CD4-positive, alpha-beta T cell (primary cell): ENCODE measurements around the gene ABR. TPM values are rescaled to one million over a fixed set of nuclear protein-coding genes. Genes with fewer than 3 reads are reported as not detected.

Experiments used
- ATAC-seq: fragments of 200-7000 bp; cut with Tn5 transposase; one replicate; pipeline ENCODE4 v1.10.0; 2022; ENCODE audit warnings: mild to moderate bottlenecking; ENCODE audit not compliant: poor library complexity
- CTCF ChIA-PET: fragments of 350-600 bp; sonication (Branson Sonifier 250); formaldehyde crosslinking; loops from one replicate; lab custom pipeline; 2021; ENCODE audit warnings: antibody characterized with exemption, inconsistent platforms; lab: Charles Lee
- POLR2A ChIA-PET: fragments of 350-600 bp; sonication (Branson Sonifier 250); formaldehyde crosslinking; loops from one replicate; lab custom pipeline; 2021; ENCODE audit warnings: antibody characterized with exemption, inconsistent platforms; lab: Charles Lee
- DNase-seq, 14 experiments: peaks; one replicate each; pipeline ENCODE4 v3.0.0-alpha.2; 2013 to 2020; ENCODE audit warnings: mixed read lengths in 2 of 14
- H3K27ac ChIP-seq, 2 donors: one replicate each; pipeline versions ENCODE4 v1.5.1 to v1.7.0; 2013; ENCODE audit warnings: low read length in 2 of 2, low read depth in 1 of 2, mild to moderate bottlenecking in 1 of 2
- H3K27me3 ChIP-seq, 2 experiments: 1 replicate in 1 of 2; 2 replicates in 1 of 2; pipeline versions ENCODE4 v1.6.1 to v1.7.0; 2013; ENCODE audit warnings: low read length in 2 of 2, control low read depth in 1 of 2, mild to moderate bottlenecking in 1 of 2, moderate library complexity in 1 of 2; ENCODE audit not compliant: insufficient read depth in 2 of 2, control insufficient read depth in 1 of 2
- H3K36me3 ChIP-seq: one replicate; pipeline ENCODE4 v1.6.1; 2013; ENCODE audit warnings: low read length, control low read depth; ENCODE audit not compliant: insufficient read depth
- H3K4me1 ChIP-seq: one replicate; pipeline ENCODE4 v1.6.1; 2013; ENCODE audit warnings: low read length, control low read depth; ENCODE audit not compliant: insufficient read depth
- H3K4me3 ChIP-seq: one replicate; pipeline ENCODE4 v1.5.1; 2013; ENCODE audit warnings: mild to moderate bottlenecking, low read length, moderate library complexity
- H3K9me3 ChIP-seq, 2 experiments: 1 replicate in 1 of 2; 2 replicates in 1 of 2; pipeline versions ENCODE4 v1.6.1 to v1.7.0; 2013; ENCODE audit warnings: low read length in 2 of 2, mild to moderate bottlenecking in 2 of 2, control low read depth in 1 of 2, moderate library complexity in 1 of 2; ENCODE audit not compliant: control insufficient read depth in 1 of 2, insufficient read depth in 1 of 2
- H3K27ac Mint-ChIP-seq: one replicate; pipeline ENCODE4 v1.8.0; 2020; ENCODE audit warnings: mixed read lengths
- H3K27me3 Mint-ChIP-seq: one replicate; pipeline ENCODE4 v1.8.0; 2021; ENCODE audit warnings: mixed read lengths
- H3K36me3 Mint-ChIP-seq: one replicate; pipeline ENCODE4 v1.8.0; 2021; ENCODE audit warnings: low read depth, mixed read lengths
- H3K4me1 Mint-ChIP-seq: one replicate; pipeline ENCODE4 v1.8.0; 2021; ENCODE audit warnings: low read depth, mixed read lengths
- H3K4me3 Mint-ChIP-seq: one replicate; pipeline ENCODE4 v1.8.0; 2020; ENCODE audit warnings: mild to moderate bottlenecking, mixed read lengths
- H3K9me3 Mint-ChIP-seq: one replicate; pipeline ENCODE4 v1.8.0; 2020; ENCODE audit warnings: mixed read lengths
- CTCF ChIP-seq: fragments of 200-600 bp; IDR thresholded peaks from one replicate; pipeline ENCODE4 v1.8.0; 2022; ENCODE audit warnings: antibody characterized with exemption, mild to moderate bottlenecking
- intact Hi-C, 2 experiments: fragments of 100-400 bp; cut with DNase I in 1 of 2; cut with micrococcal nuclease in 1 of 2; formaldehyde crosslinking; loops; one replicate each; pipeline versions ENCODE4 v1.15.1 to v1.9.0; 2023 to 2025; cut with DNase I, micrococcal nuclease
- total RNA-seq, 174 experiments: library from RNA in 2 of 174; stranded (reverse) in 2 of 174; gene quantifications; one replicate each; pipeline ENCODE4 v1.2.3 and lab custom pipeline; 2021 to 2026

Gene ABR
- total RNA-seq, 2 experiments from 2014 or later: 72.4 to 74.8 TPM

GRCh38 chr17:1094591-1094990 lies 85.2 kb downstream of the ABR start:
- Mint-ChIP-seq H3K4me3 (no peak overlapping the region), H3K36me3 (peaks cover 57% of the 10 kb centered on the region), H3K27me3 (no peaks in the 10 kb centered on the region), H3K27ac (no peak overlapping the region), H3K9me3 (no peaks in the 10 kb centered on the region), H3K4me1 (peaks cover 35% of the 10 kb centered on the region)
- Histone ChIP-seq H3K4me3 (no peak overlapping the region), H3K9me3 (no peaks in the 10 kb centered on the region), H3K27ac (no peak overlapping the region), H3K36me3 (peaks cover 61% of the 10 kb centered on the region), H3K27me3 (no peaks in the 10 kb centered on the region), H3K4me1 (peaks cover 29% of the 10 kb centered on the region)
- POLR2A ChIA-PET: no interaction called here
- TF ChIP-seq CTCF: no peak
- intact Hi-C loops: no loop called here
- ATAC-seq (no peak), DNase-seq (no peak)
- CTCF ChIA-PET: no interaction called here

DNA sequence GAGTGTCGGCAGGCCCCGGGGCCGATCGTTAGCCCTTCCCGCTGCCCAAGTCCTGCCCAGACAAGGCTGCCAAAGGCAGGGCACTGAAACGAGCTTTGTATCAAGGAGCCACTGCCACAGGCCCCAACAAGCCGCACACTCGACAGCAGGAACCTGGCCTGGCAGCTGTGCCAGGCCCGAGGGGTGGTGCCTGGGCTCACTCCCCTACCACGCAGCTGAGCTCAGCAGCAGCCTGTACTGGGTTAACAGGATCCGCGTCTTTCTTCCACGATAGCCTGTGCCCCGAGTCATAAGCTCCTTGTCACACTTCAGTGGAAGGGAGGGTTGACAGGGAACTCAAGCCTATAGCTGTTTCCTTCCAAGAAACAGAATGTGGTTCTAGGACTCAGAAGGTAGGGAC lies 87.9 kb downstream of the ABR start:
- no peak overlapping the region for H3K4me3 ChIP-seq
- Mint-ChIP-seq H3K4me3 (no peak overlapping the region), H3K9me3 (no peaks in the 10 kb centered on the region), H3K4me1 (peaks cover 11% of the 10 kb centered on the region), H3K27ac (no peak overlapping the region), H3K27me3 (no peaks in the 10 kb centered on the region), H3K36me3 (peaks cover 42% of the 10 kb centered on the region)
- intact Hi-C loops: no loop called here
- H3K9me3 ChIP-seq: no peaks in the 10 kb centered on the region
- no peak overlapping the region for H3K27ac ChIP-seq
- H3K36me3 ChIP-seq: peaks cover 61% of the 10 kb centered on the region
- ChIA-PET POLR2A (no interaction called here), CTCF (no interaction called here)
- ATAC-seq: no peak
- no peak for DNase-seq
- no peak for TF ChIP-seq CTCF
- peaks cover 15% of the 10 kb centered on the region for H3K4me1 ChIP-seq
- H3K27me3 ChIP-seq: no peaks in the 10 kb centered on the region

DNA sequence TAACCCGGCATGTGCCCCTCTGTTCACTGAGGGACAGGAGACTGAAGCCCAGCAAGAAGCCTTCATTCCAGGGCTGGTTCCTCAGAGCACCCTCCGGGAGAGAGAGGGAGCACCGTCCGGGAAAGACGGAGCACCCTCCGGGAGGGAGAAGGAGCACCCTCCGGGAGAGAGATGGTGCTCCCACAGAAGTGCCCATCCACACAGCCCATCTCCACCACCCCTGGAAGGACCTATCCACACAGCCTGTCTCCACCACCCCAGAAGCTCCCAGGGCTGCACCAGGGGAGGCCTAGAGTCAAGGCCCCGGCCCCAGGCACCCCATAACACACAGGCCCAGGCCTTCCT lies 88.6 kb downstream of the ABR start:
- Mint-ChIP-seq H3K4me1 (peaks cover 6% of the 10 kb centered on the region), H3K27me3 (no peaks in the 10 kb centered on the region), H3K27ac (no peak overlapping the region), H3K36me3 (peaks cover 41% of the 10 kb centered on the region), H3K4me3 (no peak overlapping the region), H3K9me3 (no peaks in the 10 kb centered on the region)
- POLR2A ChIA-PET: no interaction called here
- Histone ChIP-seq H3K4me3 (no peak overlapping the region), H3K27ac (no peak overlapping the region), H3K36me3 (peaks cover 61% of the 10 kb centered on the region), H3K4me1 (peaks cover 8% of the 10 kb centered on the region), H3K9me3 (no peaks in the 10 kb centered on the region), H3K27me3 (no peaks in the 10 kb centered on the region)
- intact Hi-C loops: no loop called here
- ATAC-seq (no peak), DNase-seq (no peak)
- CTCF ChIA-PET: no interaction called here
- TF ChIP-seq CTCF: no peak
